Caco-2 (cell line): ENCODE data around the gene FAM170B. TPM values are rescaled to one million over a fixed set of nuclear protein-coding genes. Genes with fewer than 3 reads are reported as not detected.

Experiments used
- BruUV-seq: library from RNA; stranded (reverse); fragments of 400-500 nt; replicated peaks from 2 replicates; lab custom pipeline; 2021; lab: Mats Ljungman, UMichigan
- CTCF ChIA-PET: fragments of 300-600 bp; sonication (Branson Sonifier 250); formaldehyde crosslinking; loops from one replicate; lab custom pipeline; 2022; ENCODE audit warnings: antibody characterized with exemption; lab: Charles Lee
- POLR2A ChIA-PET: fragments of 300-600 bp; sonication (Branson Sonifier 250); formaldehyde crosslinking; loops from one replicate; lab custom pipeline; 2022; ENCODE audit warnings: antibody characterized with exemption; lab: Charles Lee
- DNase-seq, 2 experiments: peaks; one replicate each; pipeline versions ENCODE4 v3.0.0 to v3.0.0-alpha.2; 2020 to 2022
- H3K27me3 ChIP-seq: replicated peaks from 2 replicates; pipeline ENCODE4 v1.6.0; 2011; ENCODE audit warnings: low read length; ENCODE audit not compliant: control insufficient read depth, insufficient read depth
- H3K36me3 ChIP-seq: 2 replicates; pipeline ENCODE4 v1.5.1; 2011; ENCODE audit warnings: low read length; ENCODE audit not compliant: control insufficient read depth, insufficient read depth
- H3K4me1 ChIP-seq: fragments of 250-450 bp; sonication (Bioruptor Pico); 2 replicates; pipeline ENCODE4 v1.5.1; 2020; ENCODE audit warnings: mild to moderate bottlenecking
- H3K4me3 ChIP-seq: 2 replicates; pipeline ENCODE4 v1.5.1; 2011; ENCODE audit warnings: low read depth, mild to moderate bottlenecking, control low read depth, low read length
- H3K9me3 ChIP-seq: fragments of 250-450 bp; sonication (Bioruptor Pico); 2 replicates; pipeline ENCODE4 v1.5.1; 2020; ENCODE audit warnings: mild to moderate bottlenecking, moderate library complexity
- H3K27ac Mint-ChIP-seq: one replicate; pipeline ENCODE4 v1.8.0; 2022; ENCODE audit warnings: mixed read lengths; ENCODE audit not compliant: unreplicated experiment
- H3K27me3 Mint-ChIP-seq: one replicate; pipeline ENCODE4 v1.8.0; 2022; ENCODE audit warnings: mixed read lengths; ENCODE audit not compliant: insufficient read depth, unreplicated experiment
- H3K36me3 Mint-ChIP-seq: one replicate; pipeline ENCODE4 v1.8.0; 2022; ENCODE audit warnings: mild to moderate bottlenecking, mixed read lengths; ENCODE audit not compliant: insufficient read depth, unreplicated experiment
- H3K4me1 Mint-ChIP-seq: one replicate; pipeline ENCODE4 v1.8.0; 2022; ENCODE audit warnings: low read depth, mixed read lengths; ENCODE audit not compliant: unreplicated experiment
- H3K4me3 Mint-ChIP-seq: one replicate; pipeline ENCODE4 v1.8.0; 2022; ENCODE audit warnings: mild to moderate bottlenecking, moderate library complexity, mixed read lengths; ENCODE audit not compliant: unreplicated experiment
- H3K9me3 Mint-ChIP-seq: one replicate; pipeline ENCODE4 v1.8.0; 2022; ENCODE audit warnings: mixed read lengths; ENCODE audit not compliant: unreplicated experiment
- CTCF ChIP-seq, 2 experiments: fragments of 200-600 bp in 1 of 2; IDR thresholded peaks; 1 replicate in 1 of 2; 2 replicates in 1 of 2; pipeline versions ENCODE4 v1.5.1 to v1.8.0; 2011 to 2022; ENCODE audit warnings: antibody characterized with exemption in 1 of 2, control low read depth in 1 of 2, inconsistent platforms in 1 of 2, low read depth in 1 of 2, low read length in 1 of 2, mild to moderate bottlenecking in 1 of 2, moderate library complexity in 1 of 2; ENCODE audit not compliant: insufficient read depth in 1 of 2, severe bottlenecking in 1 of 2, unreplicated experiment in 1 of 2
- intact Hi-C: fragments of 100-400 bp; cut with micrococcal nuclease; formaldehyde crosslinking; loops from one replicate; pipeline ENCODE4 v1.10.0; 2022; ENCODE audit not compliant: unreplicated experiment
- total RNA-seq: library from RNA; stranded (reverse); gene quantifications from 2 replicates; pipeline ENCODE4 v1.2.3, GENCODE V29; 2022

FAM170B gene
- total RNA-seq, 1 experiment from 2014 or later = not detected

DNA sequence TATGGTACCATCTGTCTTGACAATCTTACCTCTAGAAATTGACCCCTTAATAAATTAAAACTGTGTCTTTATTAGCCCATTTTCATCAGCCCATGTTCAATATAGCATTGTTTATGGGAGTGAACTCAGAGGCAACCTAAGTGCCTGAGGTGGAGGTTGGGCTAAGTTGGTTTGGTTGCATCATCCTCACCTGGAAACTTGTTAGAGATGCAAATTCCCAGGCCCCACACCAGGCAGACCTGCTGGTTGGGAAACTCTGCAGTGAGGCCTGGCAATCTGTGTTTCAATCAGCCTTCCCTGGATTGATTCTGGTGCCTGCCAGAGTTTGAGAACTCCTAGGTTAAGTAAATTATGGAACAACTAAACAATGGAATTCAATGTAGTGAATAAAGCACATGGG lies 9.4 kb upstream of the FAM170B start:
- Histone ChIP-seq H3K9me3 (0 out of 2 replicates have a peak, but pooled peaks cover 6% of the 10 kb centered on the region), H3K4me3 (no peak overlapping the region), H3K27me3 (0 out of 2 replicates have a peak, but pooled peaks cover 1% of the 10 kb centered on the region), H3K4me1 (no peaks in the 10 kb centered on the region), H3K36me3 (no peaks in the 10 kb centered on the region)
- ChIA-PET CTCF (no interaction called here), POLR2A (no interaction called here)
- intact Hi-C loops = no loop called here
- TF ChIP-seq CTCF (IDR thresholded peaks at IDR 0.05; ENCODE audit: insufficient read depth in 1 of 2, low read depth in 1 of 2, low read length in 1 of 2, severe bottlenecking in 1 of 2, unreplicated experiment in 1 of 2) = no peak
- Mint-ChIP-seq H3K27ac (no peak overlapping the region), H3K27me3 (peaks cover 15% of the 10 kb centered on the region), H3K9me3 (no peaks in the 10 kb centered on the region), H3K36me3 (no peaks in the 10 kb centered on the region), H3K4me3 (no peak overlapping the region), H3K4me1 (no peaks in the 10 kb centered on the region)
- no peak for DNase-seq
- no TSS peak for BruUV-seq

DNA sequence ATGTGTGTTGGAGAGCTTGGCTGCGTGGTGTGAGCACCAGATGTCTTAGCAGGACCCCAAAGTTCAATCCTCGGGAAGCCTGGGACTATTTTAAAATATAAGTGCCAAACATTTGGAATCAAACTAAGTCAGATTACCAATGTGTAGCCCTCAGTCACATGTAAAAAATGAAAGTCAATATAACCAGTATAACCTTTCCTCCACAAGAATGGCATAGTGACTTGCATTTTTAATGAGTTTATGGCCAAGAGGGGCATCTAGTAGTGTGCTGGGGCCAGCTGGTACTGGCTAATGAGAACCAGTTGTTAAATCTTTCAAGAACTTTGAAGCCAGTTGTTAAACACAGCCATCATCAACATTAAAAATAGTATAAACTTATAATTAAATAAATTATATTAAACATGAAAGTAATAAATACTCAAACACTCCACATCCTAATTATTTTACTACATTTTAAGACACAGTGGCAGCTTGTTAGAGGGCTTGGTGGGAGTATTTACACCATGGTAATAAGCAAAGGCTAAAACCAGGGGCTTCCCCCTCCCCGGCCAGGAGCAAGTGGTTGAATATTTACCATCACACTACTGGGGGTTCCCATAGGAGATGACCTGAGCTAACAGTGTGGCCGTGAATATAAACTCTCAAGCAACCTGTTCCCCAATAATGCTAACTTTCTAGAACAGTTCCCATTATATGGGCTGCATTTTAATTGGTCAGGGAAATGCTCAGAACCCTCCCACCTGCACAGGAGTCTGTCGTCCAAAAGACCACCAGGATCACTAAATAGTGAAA lies 7.9 kb upstream of the FAM170B start:
- H3K27ac Mint-ChIP-seq = no peak overlapping the region
- Histone ChIP-seq H3K4me3 (no peak overlapping the region), H3K4me1 (no peaks in the 10 kb centered on the region), H3K27me3 (0 out of 2 replicates have a peak, but pooled peaks cover 1% of the 10 kb centered on the region), H3K9me3 (no peaks in the 10 kb centered on the region), H3K36me3 (no peaks in the 10 kb centered on the region)
- no peak for TF ChIP-seq CTCF (IDR thresholded peaks at IDR 0.05; ENCODE audit: insufficient read depth in 1 of 2, low read depth in 1 of 2, low read length in 1 of 2, severe bottlenecking in 1 of 2, unreplicated experiment in 1 of 2)
- H3K36me3 Mint-ChIP-seq = no peaks in the 10 kb centered on the region
- CTCF ChIA-PET = no interaction called here
- H3K4me3 Mint-ChIP-seq = no peak overlapping the region
- no peaks in the 10 kb centered on the region for H3K4me1 Mint-ChIP-seq
- BruUV-seq = no TSS peak
- intact Hi-C loops = no loop called here
- H3K27me3 Mint-ChIP-seq = peaks cover 18% of the 10 kb centered on the region
- H3K9me3 Mint-ChIP-seq = no peaks in the 10 kb centered on the region
- POLR2A ChIA-PET = no interaction called here
- DNase-seq = no peak

DNA sequence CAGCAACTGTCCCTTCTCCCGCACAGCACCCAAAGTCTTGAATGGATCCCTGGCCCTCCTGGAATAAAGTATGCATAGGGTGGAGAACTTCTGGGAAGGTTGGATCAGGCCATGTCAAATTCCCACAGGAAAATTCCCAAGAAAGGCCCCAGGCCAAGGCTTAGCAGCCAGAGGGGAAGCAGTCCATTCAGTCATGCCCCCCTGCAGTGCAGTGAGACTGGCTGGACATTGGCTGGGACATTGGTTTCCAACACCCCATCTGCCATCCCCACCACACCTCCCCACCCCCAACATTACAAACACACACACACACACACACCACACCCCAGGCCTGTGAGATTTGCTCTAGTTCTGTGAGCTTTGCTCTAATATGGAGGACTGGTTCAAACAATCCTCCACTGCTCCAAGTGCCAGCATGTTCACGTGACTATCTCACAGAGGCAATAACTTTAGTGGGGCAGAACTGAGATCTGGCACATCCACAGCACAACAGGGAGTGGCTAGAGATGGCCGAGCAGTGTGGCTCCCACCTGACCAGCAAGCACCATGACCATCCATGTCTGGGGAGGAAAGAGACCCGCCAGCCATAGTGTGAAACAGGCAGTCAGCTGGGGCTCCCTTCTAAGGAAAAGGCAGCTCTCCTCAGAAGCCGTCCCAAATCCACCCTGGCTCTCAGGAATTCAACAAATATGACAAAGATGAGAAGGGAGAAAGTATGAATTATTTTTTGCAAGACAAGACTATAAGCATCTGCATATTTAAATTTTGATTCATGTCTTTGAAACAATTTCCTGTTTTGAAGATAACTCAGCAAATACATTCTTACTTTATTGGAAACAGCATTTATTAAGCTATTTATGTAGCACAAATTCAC lies 6.7 kb upstream of the FAM170B start:
- intact Hi-C loops = no loop called here
- TF ChIP-seq CTCF (IDR thresholded peaks at IDR 0.05; ENCODE audit: insufficient read depth in 1 of 2, low read depth in 1 of 2, low read length in 1 of 2, severe bottlenecking in 1 of 2, unreplicated experiment in 1 of 2) = no peak
- no TSS peak for BruUV-seq
- no peak overlapping the region for H3K27ac Mint-ChIP-seq
- peaks cover 17% of the 10 kb centered on the region for H3K27me3 Mint-ChIP-seq
- H3K36me3 Mint-ChIP-seq = no peaks in the 10 kb centered on the region
- Histone ChIP-seq H3K9me3 (no peaks in the 10 kb centered on the region), H3K36me3 (no peaks in the 10 kb centered on the region), H3K4me3 (no peak overlapping the region), H3K4me1 (no peaks in the 10 kb centered on the region), H3K27me3 (0 out of 2 replicates have a peak, but pooled peaks cover 1% of the 10 kb centered on the region)
- POLR2A ChIA-PET = no interaction called here
- no peak overlapping the region for H3K4me3 Mint-ChIP-seq
- CTCF ChIA-PET = no interaction called here
- no peaks in the 10 kb centered on the region for H3K4me1 Mint-ChIP-seq
- no peak for DNase-seq
- H3K9me3 Mint-ChIP-seq = no peaks in the 10 kb centered on the region
